Activated naive CD4-positive, alpha-beta T cell treated with anti-CD3 and anti-CD28 coated beads, Interleukin-2, amount 10 ng/mL, durations not matched to agents 7 days and 5 days (primary cell): ENCODE measurements around the gene SLC38A10.

ENCODE experiments used
- CTCF ChIA-PET: fragments of 350-600 bp; sonication (Branson Sonifier 250); formaldehyde crosslinking; loops from one replicate; lab custom pipeline; 2021; ENCODE audit warnings: antibody characterized with exemption; lab: Charles Lee
- DNase-seq: peaks from one replicate; pipeline ENCODE4 v3.0.0-alpha.2; 2020
- H3K27ac Mint-ChIP-seq: one replicate; pipeline ENCODE4 v1.8.0; 2021; ENCODE audit warnings: mild to moderate bottlenecking, moderate library complexity, mixed read lengths
- H3K27me3 Mint-ChIP-seq: one replicate; pipeline ENCODE4 v1.8.0; 2021; ENCODE audit warnings: mild to moderate bottlenecking, mixed read lengths
- H3K36me3 Mint-ChIP-seq: one replicate; pipeline ENCODE4 v1.8.0; 2021; ENCODE audit warnings: mixed read lengths
- H3K4me1 Mint-ChIP-seq: one replicate; pipeline ENCODE4 v1.8.0; 2021; ENCODE audit warnings: mixed read lengths
- H3K4me3 Mint-ChIP-seq: one replicate; pipeline ENCODE4 v1.8.0; 2021; ENCODE audit warnings: mild to moderate bottlenecking, moderate library complexity, mixed read lengths
- H3K9me3 Mint-ChIP-seq: one replicate; pipeline ENCODE4 v1.8.0; 2021; ENCODE audit warnings: mixed read lengths

The SLC38A10 gene

GRCh38 chr17:81248649-81249048 is 46.5 kb downstream of the SLC38A10 start:
- DNase-seq = no peak
- H3K4me3 Mint-ChIP-seq = no peak overlapping the region
- peak overlapping the region; percentile 55 for H3K27ac Mint-ChIP-seq
- peaks cover 2% of the 10 kb centered on the region for H3K4me1 Mint-ChIP-seq
- H3K9me3 Mint-ChIP-seq = no peaks in the 10 kb centered on the region
- H3K27me3 Mint-ChIP-seq = no peaks in the 10 kb centered on the region
- CTCF ChIA-PET = no interaction called here
- H3K36me3 Mint-ChIP-seq = peaks cover 28% of the 10 kb centered on the region

- Mint-ChIP-seq H3K27me3 (no peaks in the 10 kb centered on the region), H3K4me1 (no peaks in the 10 kb centered on the region), H3K9me3 (no peaks in the 10 kb centered on the region), H3K27ac (peak overlapping the region; percentile 28), H3K4me3 (no peak overlapping the region), H3K36me3 (peaks cover 19% of the 10 kb centered on the region)
- CTCF ChIA-PET = no interaction called here
- DNase-seq = no peak
Observed at GRCh38 chr17:81247339-81247990, 47.6 kb downstream of the SLC38A10 start.

DNA sequence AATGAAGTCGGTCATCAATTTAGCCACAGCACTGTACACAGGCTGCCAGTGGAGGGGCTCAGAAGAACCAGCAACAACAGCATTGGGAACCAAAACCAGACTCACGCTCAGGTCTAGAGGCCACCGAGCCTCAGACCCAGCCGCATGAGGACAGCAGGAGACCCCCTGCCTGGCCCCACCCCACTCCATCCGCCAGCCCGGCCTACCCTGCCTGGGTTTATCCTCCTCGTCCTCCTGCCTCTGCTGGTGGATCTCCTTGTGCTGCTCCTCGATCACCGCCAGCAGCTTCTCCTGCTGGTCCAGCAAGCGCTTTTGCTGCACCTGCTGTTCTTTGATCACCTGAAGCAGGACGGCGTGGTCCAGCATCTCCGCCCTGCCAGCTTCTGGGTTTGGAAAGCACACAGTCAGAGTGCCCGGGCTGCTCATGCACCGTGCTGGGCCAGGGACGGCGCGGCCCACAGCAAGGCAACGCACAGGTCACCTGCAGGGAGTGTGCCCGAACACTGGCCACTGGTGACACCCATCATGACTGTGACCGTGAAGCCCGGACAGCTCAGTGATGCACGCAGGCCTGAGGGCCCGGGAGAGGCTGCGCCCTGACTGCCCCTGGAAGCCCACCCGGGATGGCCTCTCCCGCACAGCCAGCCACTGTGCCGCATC is 48.3 kb downstream of the SLC38A10 start:
- Mint-ChIP-seq H3K4me3 (no peak overlapping the region), H3K27ac (peak overlapping the region; percentile 58)
- CTCF ChIA-PET = no interaction called here

GRCh38 chr17:81246343-81246670 is 48.8 kb downstream of the SLC38A10 start:
- Mint-ChIP-seq H3K9me3 (no peaks in the 10 kb centered on the region), H3K4me1 (peaks cover 10% of the 10 kb centered on the region), H3K27me3 (no peaks in the 10 kb centered on the region), H3K36me3 (peaks cover 20% of the 10 kb centered on the region), H3K4me3 (no peak overlapping the region), H3K27ac (no peak overlapping the region)
- CTCF ChIA-PET = no interaction called here
- no peak for DNase-seq

More for the DNA sequence above, 48.3 kb downstream of the SLC38A10 start:
- DNase-seq = no peak
- peaks cover 20% of the 10 kb centered on the region for H3K36me3 Mint-ChIP-seq
- no peaks in the 10 kb centered on the region for H3K9me3 Mint-ChIP-seq
- no peaks in the 10 kb centered on the region for H3K27me3 Mint-ChIP-seq
- H3K4me1 Mint-ChIP-seq = peaks cover 5% of the 10 kb centered on the region

DNA sequence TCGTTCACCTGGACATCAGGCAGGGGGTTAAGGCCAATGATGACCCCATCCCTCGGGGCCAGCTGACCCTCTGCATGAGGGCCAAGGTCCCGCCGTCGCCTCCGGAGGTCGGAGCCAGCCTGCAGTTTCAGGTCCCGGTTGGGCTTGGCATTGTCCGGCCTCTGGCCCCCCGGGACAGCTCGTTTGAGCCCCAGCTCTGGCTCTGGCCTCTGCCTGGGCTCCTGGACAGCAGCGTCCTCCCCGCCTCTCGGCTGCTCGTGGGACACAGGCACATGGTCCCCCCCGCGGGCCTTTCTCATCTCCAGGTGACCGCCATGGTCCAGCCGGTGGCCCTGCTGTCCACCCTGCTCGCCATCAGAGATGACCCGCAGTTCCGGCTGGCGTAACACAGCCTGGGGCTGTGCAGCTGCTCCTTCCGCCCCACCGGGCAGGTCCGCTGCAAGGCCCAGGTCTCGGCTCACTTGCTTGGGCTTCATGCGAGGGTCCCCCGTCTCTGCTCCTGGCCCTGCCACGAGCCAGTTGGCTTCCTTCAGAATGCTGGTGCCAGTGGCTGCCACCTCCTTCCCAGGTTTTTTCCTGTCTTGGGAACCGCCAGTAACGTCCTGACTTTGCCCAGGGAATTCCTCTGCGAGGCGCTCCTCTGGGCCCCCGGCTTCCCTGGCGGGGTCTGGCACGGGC is 49.3 kb downstream of the SLC38A10 start:
- no peak overlapping the region for H3K27ac Mint-ChIP-seq
- H3K36me3 Mint-ChIP-seq = peaks cover 19% of the 10 kb centered on the region
- H3K9me3 Mint-ChIP-seq = no peaks in the 10 kb centered on the region
- H3K4me3 Mint-ChIP-seq = no peak overlapping the region
- DNase-seq = no peak
- no peaks in the 10 kb centered on the region for H3K27me3 Mint-ChIP-seq
- H3K4me1 Mint-ChIP-seq = peaks cover 15% of the 10 kb centered on the region
- CTCF ChIA-PET = no interaction called here

GRCh38 chr17:81245024-81245664 is 50.0 kb downstream of the SLC38A10 start:
- DNase-seq = no peak
- Mint-ChIP-seq H3K27me3 (no peaks in the 10 kb centered on the region), H3K4me3 (no peak overlapping the region), H3K27ac (no peak overlapping the region), H3K9me3 (no peaks in the 10 kb centered on the region), H3K36me3 (peaks cover 18% of the 10 kb centered on the region), H3K4me1 (peaks cover 21% of the 10 kb centered on the region)
- CTCF ChIA-PET = no interaction called here

- H3K27ac Mint-ChIP-seq = peak overlapping the region; percentile 60
- CTCF ChIA-PET = no interaction called here
- H3K36me3 Mint-ChIP-seq = peaks cover 16% of the 10 kb centered on the region
- DNase-seq = no peak
- no peaks in the 10 kb centered on the region for H3K27me3 Mint-ChIP-seq
- H3K4me1 Mint-ChIP-seq = peaks cover 23% of the 10 kb centered on the region
- H3K4me3 Mint-ChIP-seq = no peak overlapping the region
- H3K9me3 Mint-ChIP-seq = no peaks in the 10 kb centered on the region
Observed at GRCh38 chr17:81244358-81245023, 50.6 kb downstream of the SLC38A10 start.

DNA sequence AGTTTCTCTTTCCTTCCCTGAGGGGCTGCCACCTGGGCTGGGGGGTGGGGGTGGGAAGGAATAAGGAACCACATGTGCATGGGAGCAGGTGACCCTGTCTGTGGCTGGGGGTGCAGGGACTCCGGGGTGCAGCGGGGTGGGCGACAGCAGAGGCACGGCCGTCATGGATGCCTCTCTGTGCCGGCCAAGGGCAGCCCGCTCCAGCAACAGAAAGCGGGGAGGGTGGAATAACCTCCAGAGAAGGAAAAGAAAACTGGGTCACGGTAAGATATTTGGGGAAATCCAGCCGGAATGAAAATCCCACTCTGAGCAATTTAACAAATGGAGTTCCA is 51.8 kb downstream of the SLC38A10 start:
- Mint-ChIP-seq H3K27ac (no peak overlapping the region), H3K36me3 (peaks cover 17% of the 10 kb centered on the region), H3K9me3 (no peaks in the 10 kb centered on the region), H3K4me1 (peaks cover 26% of the 10 kb centered on the region), H3K27me3 (no peaks in the 10 kb centered on the region), H3K4me3 (no peak overlapping the region)
- no peak for DNase-seq
- CTCF ChIA-PET = no interaction called here

GRCh38 chr17:81242421-81243332 is 52.4 kb downstream of the SLC38A10 start:
- Mint-ChIP-seq H3K4me1 (peaks cover 31% of the 10 kb centered on the region), H3K27me3 (no peaks in the 10 kb centered on the region), H3K9me3 (no peaks in the 10 kb centered on the region), H3K27ac (peak overlapping the region; percentile 62), H3K36me3 (peaks cover 16% of the 10 kb centered on the region), H3K4me3 (peak overlapping the region; percentile 50)
- DNase-seq = no peak
- CTCF ChIA-PET = interaction anchor here (1.3 kb wide), 1 partner anchor 100 kb away, joined by 8 read pairs; no protein-coding TSS in a partner anchor

- CTCF ChIA-PET = interaction anchor here (1.3 kb wide), 1 partner anchor 99 kb away, joined by 8 read pairs; no protein-coding TSS in a partner anchor
- Mint-ChIP-seq H3K4me3 (peak overlapping the region; percentile 50), H3K36me3 (peaks cover 16% of the 10 kb centered on the region), H3K4me1 (peaks cover 39% of the 10 kb centered on the region), H3K27ac (peak overlapping the region; percentile 62), H3K27me3 (no peaks in the 10 kb centered on the region), H3K9me3 (no peaks in the 10 kb centered on the region)
- DNase-seq = peak; percentile 77
Observed at GRCh38 chr17:81241648-81242420, 53.3 kb downstream of the SLC38A10 start.

DNA sequence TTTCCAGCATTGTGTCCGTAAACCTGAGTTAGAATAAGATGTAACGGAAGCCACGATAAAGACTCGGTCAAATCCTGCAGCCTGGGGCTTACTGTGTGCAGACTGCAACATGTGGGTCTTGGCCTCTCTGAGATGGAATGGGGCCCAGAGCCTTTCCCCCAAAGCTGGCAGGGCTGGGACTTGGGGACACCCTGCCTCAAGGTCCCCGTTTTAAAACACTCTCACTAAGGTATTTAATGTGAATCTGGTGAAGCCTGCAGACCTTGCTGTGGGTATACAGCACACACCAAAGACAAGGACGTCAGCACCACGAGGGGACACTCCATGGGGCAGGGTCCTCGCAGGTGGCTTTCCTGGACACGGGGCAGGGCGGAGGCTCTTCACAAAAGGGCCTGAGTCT is 53.9 kb downstream of the SLC38A10 start:
- Mint-ChIP-seq H3K9me3 (no peaks in the 10 kb centered on the region), H3K36me3 (peaks cover 14% of the 10 kb centered on the region), H3K27ac (peak overlapping the region; percentile 13), H3K4me3 (peak overlapping the region; percentile 96), H3K27me3 (no peaks in the 10 kb centered on the region), H3K4me1 (peaks cover 40% of the 10 kb centered on the region)
- CTCF ChIA-PET = interaction anchor here (1.6 kb wide), 1 partner anchor 12 kb away, joined by 3 read pairs; no protein-coding TSS in a partner anchor
- no peak for DNase-seq

- CTCF ChIA-PET = interaction anchor here (0.6 to 1.6 kb wide), 2 partner anchors 12 to 98 kb away, joined by 3 read pairs; no protein-coding TSS in a partner anchor
- H3K36me3 Mint-ChIP-seq = peaks cover 14% of the 10 kb centered on the region
- peaks cover 40% of the 10 kb centered on the region for H3K4me1 Mint-ChIP-seq
- no peaks in the 10 kb centered on the region for H3K9me3 Mint-ChIP-seq
- H3K27me3 Mint-ChIP-seq = no peaks in the 10 kb centered on the region
- peak overlapping the region; percentile 96 for H3K4me3 Mint-ChIP-seq
- H3K27ac Mint-ChIP-seq = peak overlapping the region; percentile 13
- no peak for DNase-seq
Observed at GRCh38 chr17:81240761-81241160, 54.3 kb downstream of the SLC38A10 start.
